ENCODE results near the gene DNAJB13. TPM values are rescaled to one million over a fixed set of nuclear protein-coding genes. Genes with fewer than 3 reads are reported as not detected.

The DNAJB13 gene
- total and polyA plus RNA-seq, 2 donors (not counting 1 experiment from before 2014, with no cell fraction given), result 0.15 to 0.27 TPM

DNA sequence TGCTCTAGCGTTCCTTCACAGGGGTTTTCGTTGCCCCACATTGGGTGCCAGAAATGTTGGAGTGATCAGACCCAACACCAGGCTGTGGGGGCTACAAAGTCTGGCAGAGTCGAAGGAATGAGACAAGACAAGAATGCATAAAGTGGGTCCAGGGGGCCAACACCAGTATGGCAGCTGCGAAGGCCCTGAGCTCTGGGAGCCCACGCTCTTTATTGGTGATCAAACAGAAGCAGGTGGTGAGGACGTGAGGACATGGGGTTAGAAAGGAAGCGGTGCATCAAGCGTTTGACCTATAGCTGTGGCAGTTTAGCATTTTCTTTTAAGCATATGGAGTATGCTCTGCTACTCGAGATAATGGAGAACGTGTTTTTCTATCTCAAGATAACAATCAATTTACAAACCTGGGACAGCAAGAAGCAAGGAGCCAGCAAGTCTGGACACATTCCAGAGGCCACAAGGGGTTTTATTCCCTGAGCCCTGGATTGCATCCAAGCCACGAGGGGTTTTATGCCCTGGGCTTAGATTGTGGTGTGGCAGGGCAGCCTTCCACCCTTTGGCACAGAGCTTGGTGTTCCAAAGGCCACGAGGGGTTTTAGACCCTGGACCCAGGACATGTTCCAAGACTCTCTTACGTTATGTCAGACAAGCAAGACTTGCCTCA, 3.9 kb upstream of the DNAJB13 start:
- H3K4me2 ChIP-seq (replicated peaks; ENCODE audit: low read depth, low read length, poor library complexity, severe bottlenecking), result no peak overlapping the region
- H3K27ac Mint-ChIP-seq, result no peak overlapping the region
- DNase-seq (no peak), ATAC-seq (ENCODE audit: low read depth) (no peak)
- ChIA-PET POLR2A (interaction anchor here (0.6 kb wide), 1 partner anchor 62 kb away, joined by 7 read pairs; no protein-coding TSS in a partner anchor), CTCF (interaction anchor here (1.5 kb wide), 1 partner anchor 17 kb away, joined by 4 read pairs; no protein-coding TSS in a partner anchor)
- H3K4me3 ChIP-seq (ENCODE audit: control extremely low read depth in 1 of 5, extremely low read depth in 1 of 5, insufficient read depth in 1 of 5, low read depth in 2 of 5, low read length in 4 of 5), result no peak overlapping the region
- H2AFZ ChIP-seq (ENCODE audit: insufficient read depth, low read depth, low read length, poor library complexity, severe bottlenecking), result no peak overlapping the region
- H3K4me3 Mint-ChIP-seq, result no peak overlapping the region
- no peaks in the 10 kb centered on the region for H3K4me1 ChIP-seq (ENCODE audit: control insufficient read depth in 2 of 2, insufficient read depth in 2 of 2, low read length in 2 of 2)
- no peaks in the 10 kb centered on the region for H3K27me3 Mint-ChIP-seq
- H3K4me1 Mint-ChIP-seq, result no peaks in the 10 kb centered on the region
- H3K9me3 Mint-ChIP-seq (ENCODE audit: insufficient read depth), result no peaks in the 10 kb centered on the region
- no peaks in the 10 kb centered on the region for H3K36me3 ChIP-seq (replicated peaks in 1 of 2; ENCODE audit: control extremely low read depth in 1 of 2, control insufficient read depth in 1 of 2, extremely low read depth in 1 of 2, insufficient read depth in 2 of 2, low read length in 1 of 2)
- no peaks in the 10 kb centered on the region for H3K9me3 ChIP-seq (ENCODE audit: control extremely low read depth in 1 of 3, control insufficient read depth in 2 of 3, insufficient read depth in 1 of 3, low read length in 2 of 3)
- no peaks in the 10 kb centered on the region for H3K27me3 ChIP-seq (replicated peaks in 1 of 4; ENCODE audit: control extremely low read depth in 1 of 4, control insufficient read depth in 3 of 4, insufficient read depth in 4 of 4, low read length in 3 of 4)
- 67% methylated on average over 9 of the region's 13 CpGs for WGBS (ENCODE audit: insufficient coverage)
- no peak overlapping the region for H3K27ac ChIP-seq (ENCODE audit: low read length in 2 of 2)
- no peak for TF ChIP-seq EZH2 (IDR thresholded peaks at IDR 0.05; ENCODE audit: borderline replicate concordance, insufficient read depth, low read depth, low read length, poor library complexity, severe bottlenecking)
- TF ChIP-seq, protein P1, sequence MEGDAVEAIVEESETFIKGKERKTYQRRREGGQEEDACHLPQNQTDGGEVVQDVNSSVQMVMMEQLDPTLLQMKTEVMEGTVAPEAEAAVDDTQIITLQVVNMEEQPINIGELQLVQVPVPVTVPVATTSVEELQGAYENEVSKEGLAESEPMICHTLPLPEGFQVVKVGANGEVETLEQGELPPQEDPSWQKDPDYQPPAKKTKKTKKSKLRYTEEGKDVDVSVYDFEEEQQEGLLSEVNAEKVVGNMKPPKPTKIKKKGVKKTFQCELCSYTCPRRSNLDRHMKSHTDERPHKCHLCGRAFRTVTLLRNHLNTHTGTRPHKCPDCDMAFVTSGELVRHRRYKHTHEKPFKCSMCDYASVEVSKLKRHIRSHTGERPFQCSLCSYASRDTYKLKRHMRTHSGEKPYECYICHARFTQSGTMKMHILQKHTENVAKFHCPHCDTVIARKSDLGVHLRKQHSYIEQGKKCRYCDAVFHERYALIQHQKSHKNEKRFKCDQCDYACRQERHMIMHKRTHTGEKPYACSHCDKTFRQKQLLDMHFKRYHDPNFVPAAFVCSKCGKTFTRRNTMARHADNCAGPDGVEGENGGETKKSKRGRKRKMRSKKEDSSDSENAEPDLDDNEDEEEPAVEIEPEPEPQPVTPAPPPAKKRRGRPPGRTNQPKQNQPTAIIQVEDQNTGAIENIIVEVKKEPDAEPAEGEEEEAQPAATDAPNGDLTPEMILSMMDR (IDR thresholded peaks at IDR 0.05), result no peak
- H4K20me1 ChIP-seq (ENCODE audit: control insufficient read depth, insufficient read depth, low read length, poor library complexity, severe bottlenecking), result no peaks in the 10 kb centered on the region
- H3K79me2 ChIP-seq (ENCODE audit: control insufficient read depth, insufficient read depth, low read length), result no peaks in the 10 kb centered on the region
- no peak overlapping the region for H3K9ac ChIP-seq (ENCODE audit: low read length)
- intact Hi-C loops (cut with micrococcal nuclease), result no loop called here

DNA sequence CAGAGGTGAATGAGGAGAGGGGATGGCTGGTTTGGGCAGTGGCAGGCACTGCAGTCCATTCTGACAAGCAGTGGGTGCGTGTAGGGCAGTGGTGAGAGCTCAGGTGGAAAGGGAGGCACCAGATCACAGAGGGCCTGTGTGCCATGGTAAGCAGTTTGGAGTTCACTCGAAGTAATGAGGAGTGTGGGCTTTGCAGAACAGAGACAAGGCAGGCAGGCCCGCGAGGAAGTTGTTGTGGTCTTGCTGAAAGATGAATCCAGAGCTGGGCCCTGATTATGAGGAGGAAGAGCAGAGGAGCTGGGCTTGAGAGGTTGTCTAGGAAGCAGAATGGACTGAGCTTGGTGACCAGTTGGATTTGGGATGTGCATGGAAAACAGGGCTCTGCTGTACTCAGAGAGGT, 1.6 kb upstream of the DNAJB13 start:
- CTCF ChIA-PET, result interaction anchor here (0.5 kb wide), 1 partner anchor 105 kb away, joined by 3 read pairs; no protein-coding TSS in a partner anchor
- Histone ChIP-seq H3K79me2 (ENCODE audit: control insufficient read depth, insufficient read depth, low read length) (no peaks in the 10 kb centered on the region), H4K20me1 (ENCODE audit: control insufficient read depth, insufficient read depth, low read length, poor library complexity, severe bottlenecking) (no peaks in the 10 kb centered on the region), H3K4me3 (ENCODE audit: control extremely low read depth in 1 of 5, extremely low read depth in 1 of 5, insufficient read depth in 1 of 5, low read depth in 2 of 5, low read length in 4 of 5) (no peak overlapping the region), H3K27me3 (replicated peaks in 1 of 4; ENCODE audit: control extremely low read depth in 1 of 4, control insufficient read depth in 3 of 4, insufficient read depth in 4 of 4, low read length in 3 of 4) (no peaks in the 10 kb centered on the region), H3K4me2 (replicated peaks; ENCODE audit: low read depth, low read length, poor library complexity, severe bottlenecking) (no peak overlapping the region), H2AFZ (ENCODE audit: insufficient read depth, low read depth, low read length, poor library complexity, severe bottlenecking) (no peak overlapping the region), H3K27ac (ENCODE audit: low read length in 2 of 2) (no peak overlapping the region), H3K4me1 (ENCODE audit: control insufficient read depth in 2 of 2, insufficient read depth in 2 of 2, low read length in 2 of 2) (no peaks in the 10 kb centered on the region), H3K9me3 (ENCODE audit: control extremely low read depth in 1 of 3, control insufficient read depth in 2 of 3, insufficient read depth in 1 of 3, low read length in 2 of 3) (no peaks in the 10 kb centered on the region), H3K9ac (ENCODE audit: low read length) (no peak overlapping the region), H3K36me3 (replicated peaks in 1 of 2; ENCODE audit: control extremely low read depth in 1 of 2, control insufficient read depth in 1 of 2, extremely low read depth in 1 of 2, insufficient read depth in 2 of 2, low read length in 1 of 2) (no peaks in the 10 kb centered on the region)
- ATAC-seq (ENCODE audit: low read depth) (no peak), DNase-seq (no peak)
- POLR2A ChIA-PET, result no interaction called here
- Mint-ChIP-seq H3K27me3 (no peaks in the 10 kb centered on the region), H3K4me1 (no peaks in the 10 kb centered on the region), H3K27ac (no peak overlapping the region), H3K4me3 (no peak overlapping the region), H3K9me3 (ENCODE audit: insufficient read depth) (no peaks in the 10 kb centered on the region)
- TF ChIP-seq EZH2 (IDR thresholded peaks at IDR 0.05; ENCODE audit: borderline replicate concordance, insufficient read depth, low read depth, low read length, poor library complexity, severe bottlenecking), result no peak
- TF ChIP-seq, protein P1 (IDR thresholded peaks at IDR 0.05), result no peak
- intact Hi-C loops (cut with micrococcal nuclease), result no loop called here
- 51% methylated on average over 4 of the region's 4 CpGs for WGBS (ENCODE audit: insufficient coverage)
